HK-2 (cell line): Measurements from ENCODE around the gene UBR3.
"Not testable (repeated sequence)": the region's sequence is repeated elsewhere in the genome, so short reads cannot be mapped to it uniquely, and the experiment has no call there.

ENCODE experiments used
- DNase-seq: peaks from one replicate; pipeline ENCODE4 v3.0.0-alpha.2; 2018; ENCODE audit not compliant: unreplicated experiment

Gene UBR3

DNA sequence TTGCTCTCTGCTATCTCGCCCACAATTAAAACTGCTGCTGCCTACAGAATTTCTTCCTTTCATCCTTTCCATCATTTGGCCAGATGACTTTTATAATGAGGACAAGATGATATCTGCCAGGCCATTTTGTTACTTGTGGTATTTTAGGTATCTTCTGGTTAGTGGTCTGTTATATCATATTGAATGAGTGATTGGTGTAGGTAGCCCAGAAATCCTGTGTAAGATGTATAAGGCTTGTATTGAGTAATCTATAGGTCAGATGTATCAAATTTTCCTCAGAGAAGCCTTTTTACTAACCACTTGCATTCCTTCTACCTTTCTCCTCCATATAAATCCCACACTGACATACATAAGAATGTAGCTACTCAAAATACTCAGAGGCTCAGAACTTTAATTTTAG is 118.3 kb downstream of the UBR3 start:
- DNase-seq: no peak

DNA sequence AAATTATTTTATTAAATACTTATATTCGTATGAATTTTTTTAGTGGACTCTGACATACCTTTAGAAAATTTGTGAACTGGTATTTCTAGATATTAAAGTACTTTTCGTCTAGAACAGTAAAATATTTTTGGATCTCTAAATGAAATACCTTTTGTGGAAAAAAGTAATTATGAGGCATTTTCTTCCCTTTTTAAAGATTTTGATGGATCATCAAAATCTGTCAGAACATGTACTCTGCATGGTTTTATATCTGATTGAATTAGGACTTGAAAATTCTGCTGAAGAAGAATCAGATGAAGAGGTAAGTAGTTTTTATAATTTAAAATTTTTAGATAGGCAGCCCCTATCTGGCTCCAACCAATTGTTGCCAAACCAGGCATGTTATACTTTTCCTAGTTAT is 118.8 kb downstream of the UBR3 start:
- DNase-seq: no peak

DNA sequence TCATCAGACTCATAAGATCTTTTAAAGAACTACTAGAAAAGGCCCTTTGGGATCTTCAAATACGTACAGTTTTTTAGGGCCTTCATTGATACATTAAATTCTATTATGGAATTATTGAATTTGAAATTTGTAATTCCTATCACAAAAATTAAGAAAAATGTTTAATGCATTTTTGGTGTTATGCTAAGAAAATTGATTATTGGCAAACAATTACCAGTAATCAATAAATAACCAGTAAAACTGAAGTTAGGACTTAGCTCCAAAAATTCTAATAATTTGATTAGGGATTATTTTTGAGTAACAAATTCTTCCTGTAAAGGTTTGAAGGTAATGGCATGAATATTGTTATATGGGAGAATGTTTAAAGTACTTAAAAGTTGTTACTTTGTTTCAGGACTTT is 119.3 kb downstream of the UBR3 start:
- DNase-seq: no peak

DNA sequence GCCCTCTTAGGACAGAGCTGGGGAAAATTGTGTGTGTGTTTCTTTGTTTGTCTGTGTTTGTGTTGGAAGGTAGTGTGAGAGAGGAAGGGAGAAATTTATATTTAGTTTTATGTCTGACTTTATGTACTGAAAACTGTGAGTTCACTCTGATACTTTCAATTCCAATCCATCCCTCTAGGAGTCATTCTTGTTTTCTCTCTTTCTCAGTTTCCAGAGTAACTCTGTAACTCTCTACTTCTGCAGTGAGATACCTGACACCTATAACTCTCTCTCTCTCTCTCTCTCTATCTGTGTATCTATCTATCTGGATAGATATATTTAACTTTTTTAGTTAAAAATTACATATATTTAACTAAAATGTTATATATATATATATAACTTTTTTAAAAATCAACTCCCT is 128.7 kb downstream of the UBR3 start:
- DNase-seq: no peak

DNA sequence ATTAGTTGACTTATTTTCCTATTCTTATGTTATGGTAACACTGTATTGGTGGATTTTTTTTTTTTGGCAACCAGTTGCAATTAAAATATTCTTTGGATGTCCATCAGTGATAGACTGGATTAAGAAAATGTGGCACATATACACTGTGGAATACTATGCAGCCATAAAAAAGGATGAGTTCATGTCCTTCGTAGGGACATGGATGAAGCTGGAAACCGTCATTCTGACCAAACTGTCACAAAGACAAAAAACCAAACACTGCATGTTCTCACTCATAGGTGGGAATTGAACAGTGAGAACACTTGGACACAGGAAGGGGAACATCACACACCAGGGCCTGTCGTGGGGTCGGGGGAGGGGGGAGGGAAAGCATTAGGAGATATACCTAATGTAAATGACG is 130.0 kb downstream of the UBR3 start:
- DNase-seq: not testable (repeated sequence)

DNA sequence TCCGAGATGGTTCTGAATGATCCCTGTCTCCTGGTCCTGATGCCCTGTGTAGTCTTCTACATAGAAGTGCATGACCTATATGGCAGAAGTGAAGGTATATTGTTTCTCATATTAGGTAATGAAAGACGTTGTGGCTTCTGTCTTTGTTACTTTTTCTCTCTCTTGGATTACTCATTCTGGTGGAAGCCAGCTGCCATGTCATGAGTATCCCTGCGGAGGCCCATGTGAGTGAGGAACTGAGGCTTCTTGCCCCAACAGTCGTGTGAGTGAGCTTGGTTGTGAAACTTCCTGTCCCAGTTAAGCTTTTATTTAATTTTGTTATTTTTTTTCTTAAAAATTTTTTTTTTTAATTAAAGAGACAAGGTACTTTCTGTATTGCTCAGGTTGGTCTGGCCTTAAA is 134.7 kb downstream of the UBR3 start:
- DNase-seq: peak; percentile 2

DNA sequence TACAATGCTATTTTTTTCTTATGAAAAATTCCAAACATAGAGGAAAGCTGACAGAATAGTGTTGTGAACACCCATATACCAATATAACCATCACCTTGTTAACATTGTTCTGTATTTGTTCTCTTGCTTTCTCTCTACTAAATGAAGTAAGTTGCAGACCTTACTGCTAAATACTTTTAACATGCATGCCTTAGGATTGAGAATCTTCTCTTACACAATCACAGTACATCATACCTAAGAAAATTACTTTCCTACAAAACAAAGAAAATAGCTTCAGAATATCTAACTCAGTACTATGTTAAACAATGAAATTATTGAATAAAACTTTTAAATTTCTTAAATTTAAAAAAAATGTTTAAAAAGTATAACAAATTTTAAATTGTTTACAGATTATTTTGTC is 136.5 kb downstream of the UBR3 start:
- DNase-seq: no peak

DNA sequence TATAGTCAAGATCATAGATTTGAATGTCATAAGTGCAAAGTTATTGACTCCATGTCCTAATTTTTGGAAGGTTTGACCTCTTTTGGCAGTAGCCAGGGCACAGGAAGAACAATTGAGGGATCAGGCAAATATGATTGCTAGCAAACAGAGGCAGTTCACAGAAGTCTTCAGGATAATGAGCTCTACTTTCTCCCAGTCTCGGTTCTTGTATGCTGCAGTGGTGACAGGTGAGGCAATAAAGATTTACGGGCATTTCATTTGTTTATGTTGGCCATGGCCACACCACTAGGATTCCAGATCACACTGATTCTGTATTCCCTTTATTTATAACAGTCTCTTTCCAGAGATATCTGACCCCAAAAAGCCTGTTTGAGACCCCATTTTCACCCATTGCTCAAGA is 137.5 kb downstream of the UBR3 start:
- DNase-seq: no peak

DNA sequence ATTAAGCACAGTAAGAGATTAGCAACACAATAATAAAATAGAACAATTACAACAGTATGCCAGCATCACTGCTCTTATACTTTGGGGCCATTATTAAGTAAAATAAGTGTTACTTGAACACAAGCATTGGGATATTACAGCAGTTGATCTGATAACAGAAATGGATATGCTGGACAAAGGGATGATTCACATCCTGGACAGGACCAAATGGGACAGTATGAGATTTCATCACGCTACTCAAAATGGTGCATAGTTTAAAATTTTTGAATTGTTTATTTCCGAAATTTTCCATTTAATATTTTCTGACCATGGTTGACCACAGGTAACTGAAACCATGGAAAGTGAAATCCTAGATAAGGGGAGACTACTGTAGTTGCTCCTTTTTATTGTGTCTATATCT is 138.2 kb downstream of the UBR3 start:
- DNase-seq: no peak

DNA sequence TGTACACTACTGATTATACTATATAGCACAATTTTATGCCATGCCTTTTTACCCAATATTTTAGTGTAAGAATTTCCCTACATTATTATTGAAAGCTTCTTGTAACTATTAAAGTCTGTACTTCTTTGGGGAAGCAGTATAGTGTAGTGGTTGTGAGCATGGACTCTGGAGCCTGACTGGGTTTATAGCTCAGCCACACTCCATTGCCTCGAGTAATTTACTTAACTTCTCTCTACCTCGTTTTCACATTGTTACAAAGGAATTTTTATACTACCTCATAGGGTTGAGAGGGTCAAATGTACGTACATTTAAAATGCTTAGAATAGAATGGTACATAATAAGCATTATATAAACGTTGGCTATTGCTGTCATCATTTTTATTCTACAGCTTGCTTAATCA is 139.2 kb downstream of the UBR3 start:
- DNase-seq: no peak

DNA sequence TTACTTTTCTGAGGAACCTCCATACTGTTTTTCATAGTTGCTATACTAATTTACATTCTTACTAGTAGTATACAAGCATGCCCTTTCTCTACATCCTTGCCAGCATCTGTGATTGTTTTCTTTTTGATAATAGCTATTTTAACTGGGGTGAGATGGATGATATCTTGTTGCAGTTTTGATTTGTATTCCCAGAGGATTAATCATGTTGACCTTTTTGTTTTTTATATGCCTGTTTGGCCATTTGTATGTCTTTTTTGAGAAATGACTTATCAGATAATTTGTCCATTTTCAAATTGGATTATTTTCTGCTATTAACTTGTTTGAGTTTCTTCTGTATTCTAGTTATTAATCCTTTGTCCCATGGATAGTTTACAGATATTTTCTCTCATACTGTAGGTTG is 141.5 kb downstream of the UBR3 start:
- DNase-seq: no peak

DNA sequence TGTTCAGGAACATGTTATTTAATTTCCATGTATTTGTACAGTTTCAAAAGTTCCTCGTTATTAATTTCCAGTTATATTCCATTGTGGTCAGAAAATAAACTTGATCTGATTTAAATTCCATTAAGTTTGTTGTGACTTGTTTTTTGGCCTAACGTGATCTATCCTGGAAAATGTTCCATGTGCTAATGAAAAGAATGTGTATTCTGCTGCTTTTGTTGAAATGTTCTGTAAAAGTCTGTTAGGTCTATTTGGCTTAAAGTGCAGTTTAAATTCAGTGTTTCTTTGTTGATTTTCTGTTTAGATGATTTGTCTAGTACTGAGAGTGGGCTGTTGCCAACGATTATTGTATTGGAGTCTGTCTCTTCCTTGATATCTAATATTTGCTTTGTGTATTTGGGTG is 148.0 kb downstream of the UBR3 start:
- no peak for DNase-seq

DNA sequence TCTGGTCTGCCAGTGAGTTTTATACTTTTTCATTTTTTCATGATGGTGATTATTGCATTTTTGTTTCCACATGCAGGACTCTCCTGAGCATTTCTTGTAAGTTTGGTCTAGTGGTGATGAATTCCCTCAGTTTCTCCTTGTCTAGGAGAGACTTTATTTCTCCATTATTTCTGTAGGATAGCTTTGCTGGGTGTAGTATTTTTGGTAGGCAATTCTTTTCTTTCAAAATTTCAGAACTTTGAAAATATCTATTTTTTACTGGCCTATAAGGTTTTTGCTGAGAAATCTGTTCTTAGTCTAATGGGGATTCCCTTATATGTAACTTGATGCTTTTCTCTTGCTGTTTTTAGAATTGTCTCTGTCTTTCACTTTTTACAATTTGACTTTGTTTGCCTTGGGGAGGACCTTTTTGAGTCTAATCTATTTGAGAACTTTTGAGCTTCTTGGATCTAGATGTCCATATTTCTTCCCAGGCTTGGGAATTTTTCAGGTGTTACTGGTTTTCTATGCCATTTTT is 149.1 kb downstream of the UBR3 start:
- no peak for DNase-seq

DNA sequence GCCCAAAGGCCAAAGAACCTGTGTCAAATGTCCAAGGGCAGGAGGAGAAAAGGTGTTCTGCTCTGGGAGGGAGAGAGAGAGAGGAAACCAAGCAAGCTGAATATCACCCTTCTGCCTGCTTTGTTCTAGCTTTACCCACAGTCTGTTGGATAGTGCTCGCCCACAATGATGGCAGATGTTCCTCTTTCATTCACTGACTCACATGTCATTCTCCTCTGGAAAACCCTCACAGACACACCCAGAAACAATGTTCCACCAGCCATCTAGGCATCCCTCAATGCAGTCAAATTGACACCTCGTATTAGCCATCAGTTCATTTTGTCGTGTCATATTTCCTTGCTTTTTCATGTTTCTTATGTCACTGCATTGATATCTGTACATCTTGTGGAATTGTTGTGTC is 150.3 kb downstream of the UBR3 start:
- no peak for DNase-seq

DNA sequence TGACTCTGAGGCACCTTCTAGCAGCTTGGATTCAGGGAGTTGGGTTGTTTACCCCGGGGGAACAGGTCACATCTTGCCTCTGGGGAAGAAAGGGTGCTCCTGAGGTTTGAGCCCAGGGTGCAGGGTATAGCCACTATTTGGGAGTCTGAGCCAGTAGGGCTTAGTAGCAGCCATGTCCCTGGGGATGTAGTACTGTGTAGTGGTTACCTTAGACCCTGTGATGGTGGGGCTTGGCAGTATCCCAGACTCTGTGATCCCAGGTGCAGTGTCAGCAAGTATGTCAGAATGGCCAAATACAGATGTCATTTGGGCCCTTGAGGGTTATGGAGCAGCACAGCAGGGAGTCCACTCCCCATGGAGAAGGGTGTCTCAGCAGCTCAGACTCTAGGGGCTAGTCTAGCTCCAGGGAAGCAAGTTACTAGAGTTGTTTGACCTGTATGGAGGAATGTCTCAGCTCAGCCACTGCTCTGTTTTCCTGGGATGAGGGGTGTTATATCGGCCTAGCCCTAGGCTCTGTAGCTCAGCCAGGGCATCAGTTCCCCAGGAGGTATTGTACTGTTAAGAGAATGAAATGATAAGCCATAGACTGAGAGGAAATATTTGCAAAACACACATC is 151.3 kb downstream of the UBR3 start:
- DNase-seq: no peak

DNA sequence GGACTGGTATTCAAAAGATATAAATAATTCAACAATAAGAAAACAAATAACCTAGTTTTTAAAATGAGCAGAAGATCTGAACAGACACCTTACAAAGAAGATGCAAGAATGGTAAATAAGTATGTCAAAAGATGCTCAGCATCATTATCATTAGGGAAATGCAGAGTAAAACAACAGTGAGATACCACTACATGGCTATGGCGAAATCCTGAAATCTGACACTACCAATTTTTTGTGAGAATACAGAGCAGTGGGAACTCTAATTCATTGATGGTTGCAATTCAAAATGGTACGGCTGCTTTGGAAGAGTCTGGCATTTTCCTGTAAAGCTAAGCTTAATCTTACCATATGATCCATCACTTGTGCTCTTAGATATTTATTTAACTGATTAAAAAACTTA is 151.8 kb downstream of the UBR3 start:
- no peak for DNase-seq

DNA sequence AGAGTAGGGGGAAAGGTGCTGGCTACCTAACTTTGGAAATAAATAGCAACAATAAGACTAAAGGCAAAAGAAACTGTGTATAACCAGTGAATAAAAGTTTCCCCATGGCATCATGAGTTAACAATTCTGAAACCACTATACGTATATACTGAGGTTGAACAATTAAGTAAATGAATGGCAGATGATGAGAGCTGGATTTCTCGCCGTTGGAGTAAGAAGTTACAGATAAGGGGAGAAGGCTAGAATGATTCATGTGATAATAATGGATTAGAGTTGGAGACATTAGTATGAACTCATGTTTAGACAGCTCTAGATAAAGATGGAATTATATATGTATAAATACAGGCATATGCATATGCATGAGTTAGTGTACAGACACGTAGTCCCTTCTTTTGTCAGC is 152.7 kb downstream of the UBR3 start:
- no peak for DNase-seq

DNA sequence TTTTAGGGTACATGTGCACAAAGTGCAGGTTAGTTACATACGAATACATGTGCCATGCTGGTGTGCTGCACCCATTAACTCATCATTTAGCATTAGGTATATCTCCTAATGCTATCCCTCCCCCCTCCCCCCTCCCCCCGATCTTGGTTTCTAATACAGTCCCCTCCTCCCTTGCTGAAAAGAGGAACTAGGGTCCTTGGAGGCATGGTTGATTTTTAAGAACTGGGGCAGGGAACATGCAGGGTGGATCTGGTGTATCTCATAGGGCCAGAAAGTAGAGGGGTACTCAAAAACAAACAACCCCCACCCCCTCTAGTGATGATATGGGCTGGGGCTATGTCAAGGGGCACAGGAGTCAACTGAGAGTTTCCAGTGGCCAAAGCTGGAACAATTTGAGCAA is 153.4 kb downstream of the UBR3 start:
- no peak for DNase-seq

DNA sequence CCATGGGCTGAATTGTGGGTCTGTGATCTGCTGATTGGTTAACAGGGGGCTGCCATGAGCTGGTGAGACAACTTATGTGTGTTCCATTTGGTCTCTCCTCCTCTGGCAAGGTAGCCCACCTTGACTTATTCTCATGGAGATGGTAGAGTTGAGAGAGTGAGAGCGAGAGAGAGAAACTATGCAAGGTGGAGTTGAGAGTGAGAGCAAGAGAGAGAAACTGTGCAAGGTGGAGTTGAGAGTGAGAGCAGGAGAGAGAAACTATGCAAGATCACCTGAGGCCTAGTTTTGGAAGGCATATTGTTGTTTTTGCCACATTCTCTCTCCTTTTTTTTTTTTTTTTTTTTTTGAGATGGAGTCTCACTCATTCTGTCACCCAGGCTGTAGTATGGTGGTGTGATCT is 155.7 kb downstream of the UBR3 start:
- DNase-seq: no peak

DNA sequence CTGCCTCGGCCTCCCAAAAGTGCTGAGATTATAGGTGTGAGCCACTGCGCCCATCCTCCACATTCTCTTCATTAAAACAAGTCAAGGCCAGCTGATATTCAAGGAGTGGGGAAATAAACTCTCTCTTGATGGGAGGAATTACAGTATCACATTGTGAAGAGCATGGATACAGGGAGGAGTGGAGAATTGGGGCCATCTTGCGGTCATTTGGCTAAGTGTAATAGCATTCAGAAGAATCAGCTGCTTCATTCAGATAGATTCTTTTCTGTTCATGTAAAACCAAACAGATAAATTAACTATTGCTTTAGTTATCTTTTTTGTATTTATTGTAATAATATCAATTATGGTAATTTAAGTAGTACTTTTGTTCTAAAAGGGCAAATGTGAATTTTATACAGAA is 156.3 kb downstream of the UBR3 start:
- no peak for DNase-seq

DNA sequence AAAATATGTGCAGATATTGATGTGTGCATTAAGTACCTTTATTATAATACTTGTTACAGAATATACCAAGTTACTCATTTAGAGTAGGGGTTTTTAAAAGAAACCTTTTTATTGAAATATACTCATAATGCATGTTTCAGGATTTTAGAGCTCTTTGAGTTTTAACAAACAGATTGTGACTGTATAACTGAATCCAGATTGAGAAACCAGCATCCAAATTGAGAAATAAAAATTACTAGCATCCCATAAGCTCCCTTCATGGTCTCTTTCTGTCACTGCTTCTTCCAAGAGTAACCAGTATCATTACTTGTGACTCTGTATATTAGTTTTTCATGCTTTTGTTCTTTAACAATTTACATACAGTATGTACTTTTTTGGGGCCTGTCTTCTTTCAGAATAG is 156.9 kb downstream of the UBR3 start:
- DNase-seq: no peak

DNA sequence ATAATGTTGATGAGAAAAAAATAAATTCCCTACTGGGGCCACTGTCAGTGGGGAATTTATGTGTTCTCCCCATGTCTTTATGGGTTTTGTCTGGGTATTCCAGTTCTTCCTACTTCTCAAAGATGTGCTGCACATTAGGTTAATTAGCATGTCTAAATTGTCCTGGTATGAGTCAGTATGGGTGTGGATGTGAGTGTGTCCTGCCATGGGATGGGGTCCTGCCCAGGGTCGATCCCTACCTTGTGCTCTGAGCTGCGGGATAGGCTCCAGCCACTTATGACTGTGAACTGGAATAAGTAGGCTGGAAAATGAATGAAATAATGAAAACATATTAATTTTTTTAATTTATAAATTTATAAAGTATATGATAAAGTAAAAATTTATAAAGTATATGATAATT is 167.5 kb downstream of the UBR3 start:
- no peak for DNase-seq

DNA sequence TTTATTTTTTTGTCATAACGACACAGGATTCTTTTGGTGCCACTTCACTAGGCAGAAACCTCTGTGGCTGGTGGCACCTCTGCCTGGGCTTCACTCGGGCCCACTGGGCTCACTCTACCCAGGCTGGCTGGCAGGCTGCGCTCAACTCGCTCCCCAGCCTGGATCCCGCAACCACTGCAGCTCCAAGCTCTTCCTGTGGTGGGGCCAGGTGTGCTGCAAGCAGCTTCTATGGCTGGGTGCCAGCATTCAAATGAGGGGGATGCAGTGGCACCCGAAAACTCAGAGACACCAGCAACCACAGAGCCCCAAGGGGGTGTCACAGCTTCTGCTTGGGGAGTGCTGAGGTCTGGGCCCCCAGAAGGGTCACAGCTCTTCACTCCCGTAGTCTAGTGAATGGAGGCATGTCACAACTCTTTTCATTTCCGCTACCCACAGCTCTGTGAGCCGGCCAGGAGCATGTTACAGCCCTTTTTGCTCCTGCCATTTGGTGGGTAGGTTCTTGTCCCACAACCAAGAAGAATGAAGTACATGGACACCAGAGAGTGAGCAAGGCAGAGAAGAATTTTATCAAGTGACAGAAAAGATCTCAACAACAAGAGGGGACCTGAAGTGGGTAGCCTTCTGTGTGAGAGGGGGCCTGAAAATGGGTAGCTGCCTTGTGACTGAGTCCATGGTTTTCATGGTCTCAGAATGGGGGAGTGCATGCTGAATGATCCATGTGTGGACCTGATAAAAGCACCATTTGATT is 170.1 kb downstream of the UBR3 start:
- no peak for DNase-seq

DNA sequence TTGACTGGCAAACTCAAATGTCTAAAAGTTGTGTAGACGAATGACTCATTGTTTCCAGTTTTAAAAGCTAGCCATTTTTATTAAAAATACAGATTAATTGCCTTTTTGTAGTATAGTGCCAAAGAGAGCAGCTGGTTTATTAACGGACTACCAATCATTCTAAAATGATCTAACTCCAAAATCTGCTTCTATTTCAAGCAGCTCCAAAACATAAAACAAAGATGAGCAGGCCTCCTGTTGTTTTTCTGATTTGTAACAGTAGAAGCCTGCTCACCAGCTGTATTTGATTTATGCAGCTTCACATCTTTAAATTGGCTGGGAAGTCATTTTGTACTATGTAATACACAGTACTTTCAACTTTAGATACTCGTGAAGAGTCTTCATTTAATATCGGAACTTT is 171.8 kb downstream of the UBR3 start:
- DNase-seq: no peak
